HT1080 (cell line): ENCODE measurements around the gene ZNF217. TPM values are rescaled to one million over a fixed set of nuclear protein-coding genes. Genes with fewer than 3 reads are reported as not detected.
"Not testable (repeated sequence)": the region's sequence is repeated elsewhere in the genome, so short reads cannot be mapped to it uniquely, and the experiment has no call there.

Source experiments
- DNase-seq: peaks from one replicate; pipeline ENCODE4 v3.0.0-alpha.2; 2015; ENCODE audit warnings: low read depth
- small RNA-seq: library from RNA; depleted of rRNA; stranded (forward); fragments of <200 nt; gene quantifications from one replicate; pipeline ENCODE3, GENCODE V24; 2014
- total RNA-seq: library from RNA; depleted of rRNA; stranded (reverse); fragments of >200 nt; shearing (Covaris generic); gene quantifications from 2 replicates; pipeline ENCODE4 v1.2.3, GENCODE V29; 2014

Gene ZNF217
- total RNA-seq, 1 experiment from 2014 or later: 15.8 TPM

GRCh38 chr20:53534037-53534436, 59.6 kb downstream of the ZNF217 start:
- no peak for DNase-seq

GRCh38 chr20:53533500-53533899, 60.1 kb downstream of the ZNF217 start:
- no peak for DNase-seq

- DNase-seq: not testable (repeated sequence)
Measured at GRCh38 chr20:53532654-53533312, 60.9 kb downstream of the ZNF217 start.

- DNase-seq: no peak
Measured at GRCh38 chr20:53530440-53530839, 63.2 kb downstream of the ZNF217 start.

GRCh38 chr20:53529658-53530057, 64.0 kb downstream of the ZNF217 start:
- DNase-seq: no peak

- no peak for DNase-seq
Measured at GRCh38 chr20:53527196-53527595, 66.4 kb downstream of the ZNF217 start.

- no peak for DNase-seq
Measured at GRCh38 chr20:53524589-53525312, 68.9 kb downstream of the ZNF217 start.

- not testable (repeated sequence) for DNase-seq
Measured at GRCh38 chr20:53523615-53524014, 70.0 kb downstream of the ZNF217 start.

- DNase-seq: no peak
Measured at GRCh38 chr20:53522696-53523095, 70.9 kb downstream of the ZNF217 start.

GRCh38 chr20:53522026-53522425, 71.6 kb downstream of the ZNF217 start:
- DNase-seq: no peak

GRCh38 chr20:53521421-53521820, 72.2 kb downstream of the ZNF217 start:
- peak; percentile 63 for DNase-seq

- DNase-seq: peak; percentile 34
Measured at GRCh38 chr20:53517146-53517545, 76.5 kb downstream of the ZNF217 start.

Small RNA genes within 50 kb of the gene (small RNA-seq; reads per million reads assigned to genes)
- not detected for gene RF00019
